Activated T-cell treated with anti-CD3 and anti-CD28 coated beads for 24 hours (primary cell): ENCODE data around the gene OR2A5.
"Not testable (repeated sequence)": the region's sequence is repeated elsewhere in the genome, so short reads cannot be mapped to it uniquely, and the experiment has no call there.

ENCODE experiments used
- DNase-seq: peaks from one replicate; pipeline ENCODE4 v3.0.0-alpha.2; 2020; ENCODE audit warnings: low read depth

The OR2A5 gene

DNA sequence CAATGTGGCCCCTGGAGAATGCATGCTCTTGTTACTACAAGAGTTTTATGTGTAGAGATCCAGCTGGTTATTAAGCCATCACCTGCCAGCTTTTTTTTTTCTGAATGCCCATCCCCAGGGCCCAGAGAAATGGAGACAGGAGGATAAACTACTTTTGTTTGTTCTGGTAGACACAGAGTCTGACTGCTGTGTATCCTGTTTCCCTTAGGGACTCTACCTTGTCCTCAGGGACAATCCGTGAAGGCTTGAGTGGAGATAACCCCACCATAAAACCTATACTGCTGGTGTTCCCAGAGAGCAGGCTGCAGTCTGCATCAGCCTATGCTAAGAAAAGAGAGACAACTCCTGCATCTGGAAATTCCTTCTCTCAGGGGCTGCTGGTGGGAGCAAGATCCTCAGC is at the start of gene OR2A5:
OR2A5 (plus strand) TSS at position 301 of the 400 bp plus-strand sequence. CDS start 1,454 bp downstream, outside the sequence.
- no peak for DNase-seq

- DNase-seq, result no peak
These were observed 48.7 kb upstream of the OR2A5 start, which contains the start of gene OR6B1 for GRCh38 chr7:144000020-144000419. TSS of gene OR6B1 (plus strand) at chr7:144000320. CDS start at chr7:144003997, 3,677 bp downstream.

DNA sequence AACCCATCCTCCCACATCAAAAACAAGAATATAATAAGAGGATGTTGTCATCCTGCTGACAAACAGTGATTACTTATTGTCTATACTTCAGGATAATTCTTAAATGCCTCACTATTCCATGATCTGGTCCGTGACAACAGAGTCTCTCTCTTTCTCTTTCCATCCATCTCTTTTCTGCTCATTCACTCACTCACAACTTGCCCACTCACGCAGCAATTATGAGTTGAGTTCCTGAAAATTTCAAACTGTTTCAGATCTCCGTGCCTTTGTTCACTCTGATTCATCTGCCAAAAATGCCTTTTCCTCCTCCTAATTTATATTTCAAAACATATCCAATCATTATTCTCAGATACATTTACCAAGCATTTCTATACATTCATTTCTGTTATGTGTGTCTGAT is 47.2 kb upstream of the OR2A5 start:
- no peak for DNase-seq

DNA sequence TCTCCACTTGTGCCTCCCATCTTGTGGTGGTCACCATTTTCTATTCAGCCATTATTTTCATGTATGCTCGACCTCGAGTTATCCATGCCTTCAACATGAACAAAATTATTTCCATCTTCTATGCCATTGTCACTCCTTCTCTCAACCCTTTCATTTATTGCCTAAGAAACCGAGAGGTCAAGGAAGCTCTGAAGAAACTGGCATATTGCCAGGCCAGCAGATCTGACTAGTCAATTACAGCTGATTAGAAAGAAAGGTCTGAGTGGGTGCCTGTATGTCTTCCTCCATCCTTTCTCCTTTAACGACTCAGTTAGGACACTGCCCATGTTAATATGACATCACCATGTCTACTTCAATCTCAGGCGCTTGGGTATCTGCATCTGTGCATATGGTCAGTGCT is 44.0 kb upstream of the OR2A5 start:
- DNase-seq, result no peak

DNA sequence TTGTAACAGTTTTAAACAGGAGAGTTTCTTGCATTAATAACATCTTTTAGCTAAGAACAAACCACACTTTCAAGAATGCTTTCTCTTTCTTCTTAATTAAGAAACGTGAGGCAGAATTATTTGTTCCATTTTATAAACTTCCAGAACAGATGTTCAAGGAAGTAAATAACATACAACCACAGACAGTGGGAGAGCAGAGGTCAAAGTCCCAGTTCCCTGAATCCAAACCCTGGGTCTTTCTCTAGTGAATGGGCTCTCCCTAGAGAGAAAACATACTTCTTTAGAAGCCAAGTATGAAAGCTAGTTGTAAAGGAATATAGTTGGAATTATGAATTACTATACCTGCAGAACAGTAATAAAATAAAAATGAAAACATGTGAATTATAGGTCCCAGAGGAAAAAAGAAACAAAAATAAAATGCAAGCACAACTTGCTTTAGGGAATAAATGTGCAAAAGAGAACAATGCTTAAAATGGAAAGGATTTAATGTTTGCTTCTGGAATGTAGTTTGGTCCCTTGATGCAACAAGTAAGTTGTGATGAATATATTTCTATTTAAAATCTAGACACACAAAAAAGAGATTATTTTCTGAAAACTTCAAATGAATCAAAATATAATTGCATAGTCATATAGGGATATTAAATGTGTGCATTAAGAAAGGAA is 42.6 kb upstream of the OR2A5 start:
- DNase-seq, result no peak

DNA sequence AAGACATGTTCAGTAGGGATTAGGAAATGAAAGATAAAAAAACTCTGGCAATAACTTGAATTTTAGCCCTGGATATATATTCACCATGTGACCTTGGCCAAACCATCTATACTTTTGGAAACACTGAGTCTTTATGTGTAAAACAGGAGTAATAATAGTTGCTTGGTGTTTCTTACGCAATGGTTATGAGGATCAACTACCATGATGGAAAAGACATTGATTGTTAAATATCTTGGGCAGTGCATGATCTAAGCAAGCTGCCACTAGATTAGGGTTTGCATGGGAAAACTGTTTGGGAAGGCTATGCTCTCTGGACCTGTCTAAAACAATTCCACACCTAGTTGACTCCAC is 42.1 kb upstream of the OR2A5 start:
- DNase-seq, result no peak

DNA sequence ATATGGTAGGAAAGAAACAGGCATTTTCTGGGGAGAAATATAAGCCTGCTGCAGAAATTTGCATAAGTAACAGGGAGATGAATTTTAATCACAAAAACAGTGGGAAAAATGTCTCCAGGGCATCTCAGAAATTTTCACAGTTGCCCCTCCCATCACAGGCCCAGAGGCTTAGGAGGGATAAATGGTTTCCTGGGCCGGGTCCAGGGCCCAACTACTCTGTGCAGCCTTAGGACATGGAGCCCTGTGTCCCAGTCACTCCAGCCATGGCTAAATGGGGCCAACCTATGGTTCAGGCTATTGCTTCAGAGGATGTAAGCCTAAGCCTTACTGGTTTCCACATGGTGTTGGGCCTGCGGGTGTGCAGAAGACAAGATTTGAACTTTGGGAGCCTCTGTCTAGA is 39.4 kb upstream of the OR2A5 start:
- DNase-seq, result no peak

DNA sequence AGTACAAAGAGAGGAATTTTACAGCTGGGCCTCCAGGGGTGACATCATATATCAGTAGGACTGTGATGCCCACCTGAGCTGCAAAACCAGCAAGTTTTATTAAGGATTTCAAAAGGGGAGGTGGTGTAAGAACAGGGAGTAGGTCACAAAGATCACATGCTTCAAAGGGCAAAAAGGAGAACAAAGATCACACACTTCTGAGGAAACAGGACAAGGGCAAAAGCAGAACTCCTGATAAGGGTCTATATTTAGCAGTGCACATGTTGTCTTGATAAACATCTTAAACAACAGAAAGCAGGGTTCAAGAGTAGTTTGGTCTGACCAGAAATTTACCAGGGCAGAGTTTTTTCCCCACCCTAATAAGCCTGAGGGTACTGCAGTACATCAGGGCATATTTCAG is 38.7 kb upstream of the OR2A5 start:
- DNase-seq, result not testable (repeated sequence)

DNA sequence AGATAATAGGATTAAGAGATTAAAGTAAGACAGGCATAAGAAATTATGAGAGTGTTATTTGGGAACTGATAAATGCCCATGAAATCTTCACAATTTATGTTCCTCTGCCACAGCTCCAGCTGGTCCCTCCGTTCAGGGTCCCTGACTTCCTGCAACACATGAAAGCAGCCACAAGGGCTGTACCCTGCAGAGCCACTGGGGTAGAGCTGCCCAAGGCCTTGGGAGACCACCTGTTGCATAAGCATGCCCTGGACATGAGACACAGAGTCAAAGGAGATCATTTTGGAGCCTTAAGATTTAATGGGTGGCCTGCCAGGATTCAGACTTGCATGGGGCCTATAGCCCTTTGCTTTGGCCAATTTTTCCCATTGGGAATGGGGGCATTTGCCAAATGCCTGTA is 37.9 kb upstream of the OR2A5 start:
- DNase-seq, result not testable (repeated sequence)

DNA sequence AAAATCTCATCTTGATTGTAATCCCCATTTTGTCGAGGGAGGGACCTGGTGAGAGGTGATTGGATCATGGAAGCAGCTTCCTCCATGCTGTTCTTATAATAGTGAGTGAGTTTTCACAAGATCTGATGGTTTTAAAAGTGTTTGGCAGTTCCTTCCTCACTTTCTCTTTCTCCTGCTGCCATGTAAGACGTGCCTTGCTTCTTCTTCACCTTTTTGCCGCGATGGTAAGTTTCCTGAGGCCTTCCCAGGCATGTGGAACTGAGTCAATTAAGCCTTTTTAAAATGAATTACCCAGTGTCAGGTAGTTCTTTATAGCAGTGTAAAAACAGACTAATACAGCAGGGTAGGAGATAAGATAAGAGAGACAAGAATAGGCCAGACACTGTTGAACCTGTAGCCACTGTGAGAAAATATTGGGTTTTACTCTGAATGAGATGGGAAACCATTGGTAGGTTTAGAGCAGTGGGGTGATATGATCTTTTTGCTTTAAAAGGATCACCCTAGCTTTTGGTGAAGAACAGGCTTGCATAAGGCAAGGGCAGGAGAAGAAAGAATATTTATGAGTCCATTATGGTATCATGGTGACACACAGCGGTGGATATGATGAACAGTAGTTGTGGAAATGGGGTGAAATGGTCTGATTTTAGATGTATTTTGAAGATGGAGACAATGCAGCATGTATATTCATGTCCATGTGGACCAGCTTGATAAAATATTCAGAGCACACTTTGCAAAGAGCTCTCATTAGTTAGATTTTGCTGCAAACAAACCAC is 37.1 kb upstream of the OR2A5 start:
- DNase-seq, result no peak

DNA sequence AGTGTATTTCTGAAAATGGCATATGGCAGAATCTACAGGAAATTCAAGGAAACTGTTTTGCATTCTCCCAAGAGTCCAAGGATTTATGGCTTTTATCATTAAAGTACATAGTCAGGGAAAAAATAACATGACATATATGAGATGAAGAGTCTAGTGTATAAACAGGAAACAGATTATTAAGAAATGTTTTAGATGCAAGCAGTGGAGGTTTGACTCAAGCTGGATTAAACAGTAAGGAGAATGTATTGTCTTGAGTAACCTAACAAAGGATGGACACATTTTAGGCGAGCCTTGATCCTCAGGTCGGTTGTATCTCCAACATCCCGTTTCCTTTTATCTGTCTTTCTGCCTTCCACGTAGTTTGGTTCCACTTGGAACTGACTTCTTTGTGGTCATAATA is 30.7 kb upstream of the OR2A5 start:
- no peak for DNase-seq

GRCh38 chr7:144019457-144019856 is 29.3 kb upstream of the OR2A5 start:
- DNase-seq, result no peak

DNA sequence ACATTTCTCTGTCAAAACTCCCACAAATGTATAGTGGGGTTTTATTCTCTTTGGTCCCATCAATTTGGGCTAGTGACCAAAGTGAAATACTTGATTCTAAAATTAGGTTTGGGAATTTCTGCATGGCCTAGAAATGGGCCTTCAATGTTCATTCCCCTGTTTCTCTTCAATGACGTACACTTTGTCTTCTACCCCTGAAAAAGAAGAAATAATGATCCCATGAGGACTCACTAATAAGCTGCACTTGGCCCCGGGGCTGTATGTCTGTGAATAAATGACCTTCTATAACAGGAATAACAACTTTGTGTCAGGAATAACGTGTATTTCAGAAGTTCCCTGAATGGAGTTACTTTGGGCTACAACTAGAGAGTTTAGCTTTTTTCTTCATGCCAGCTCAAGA is 28.4 kb upstream of the OR2A5 start:
- DNase-seq, result no peak

DNA sequence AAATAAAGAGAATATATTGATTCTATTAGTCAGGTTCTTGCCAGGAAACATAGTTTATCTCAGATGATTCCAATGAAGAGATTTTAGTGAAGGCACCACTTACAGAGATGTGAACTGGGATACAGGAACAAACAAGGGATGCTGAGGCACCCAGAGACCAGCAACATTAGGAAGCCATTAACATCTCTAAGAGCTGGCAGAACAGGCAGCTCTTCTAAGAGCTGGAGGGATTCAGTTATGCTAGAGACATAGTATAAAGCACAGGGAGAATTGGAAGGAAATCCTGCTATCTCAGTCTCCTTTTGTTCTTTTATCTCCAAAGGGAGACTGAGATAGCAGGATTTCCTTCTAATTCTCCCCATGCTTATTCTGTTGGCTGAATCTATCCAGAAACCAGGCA is 26.6 kb upstream of the OR2A5 start:
- DNase-seq, result no peak

DNA sequence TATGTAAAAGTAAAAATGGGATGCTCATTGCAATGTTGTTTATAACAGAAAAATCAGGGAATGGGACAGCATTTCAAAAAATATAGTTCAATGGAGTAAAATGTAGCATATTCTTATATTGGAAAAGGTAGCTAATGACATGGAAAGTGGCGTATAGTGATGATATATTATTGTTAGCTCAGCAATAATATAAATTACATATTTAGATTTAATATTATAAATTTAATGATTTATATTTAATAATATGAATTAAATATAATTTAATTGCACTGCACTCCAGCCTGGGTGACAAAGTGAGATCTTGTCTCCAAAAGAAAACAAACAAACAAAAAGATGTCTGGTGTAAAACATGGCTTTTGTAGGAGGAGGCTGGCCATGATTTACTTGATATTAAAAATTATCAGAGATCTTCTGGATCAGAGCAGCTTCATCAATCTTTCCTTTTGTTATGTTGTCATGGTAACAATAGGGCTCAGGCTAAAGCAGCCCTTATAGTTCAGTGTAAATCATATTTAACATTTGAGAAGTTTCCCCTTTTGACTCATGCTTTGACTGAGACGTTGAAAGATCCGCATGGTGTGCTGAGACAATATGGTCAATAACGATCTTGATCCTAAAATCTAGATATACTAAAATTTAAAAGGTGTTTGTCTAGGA is 25.4 kb upstream of the OR2A5 start:
- DNase-seq, result no peak

GRCh38 chr7:144024213-144024612 is 24.5 kb upstream of the OR2A5 start:
- DNase-seq, result no peak

GRCh38 chr7:144026203-144026883 is 22.4 kb upstream of the OR2A5 start:
- no peak for DNase-seq

GRCh38 chr7:144027070-144027469 is 21.7 kb upstream of the OR2A5 start:
- no peak for DNase-seq

- DNase-seq, result no peak
These were observed 20.8 kb upstream of the OR2A5 start for GRCh38 chr7:144027974-144028373.

DNA sequence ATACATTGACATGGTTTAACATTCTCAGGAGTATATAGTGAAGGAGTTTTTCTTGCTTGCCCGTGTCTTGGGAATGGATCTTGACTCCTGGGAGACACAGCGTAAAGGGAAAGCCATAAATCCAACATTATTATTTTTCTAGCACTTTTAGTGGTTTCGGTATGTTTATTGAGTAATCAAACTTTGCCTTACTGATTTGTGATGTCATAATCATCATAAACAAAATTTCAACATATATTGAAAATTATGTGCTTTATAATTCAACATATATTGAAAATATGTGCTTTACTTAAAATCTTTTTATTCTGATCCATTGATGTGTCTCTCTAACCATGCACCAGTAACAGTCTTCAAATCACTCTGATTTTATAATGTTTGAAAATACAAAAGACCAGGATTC is 20.2 kb upstream of the OR2A5 start:
- no peak for DNase-seq

GRCh38 chr7:144032516-144032915 is 16.2 kb upstream of the OR2A5 start:
- no peak for DNase-seq

DNA sequence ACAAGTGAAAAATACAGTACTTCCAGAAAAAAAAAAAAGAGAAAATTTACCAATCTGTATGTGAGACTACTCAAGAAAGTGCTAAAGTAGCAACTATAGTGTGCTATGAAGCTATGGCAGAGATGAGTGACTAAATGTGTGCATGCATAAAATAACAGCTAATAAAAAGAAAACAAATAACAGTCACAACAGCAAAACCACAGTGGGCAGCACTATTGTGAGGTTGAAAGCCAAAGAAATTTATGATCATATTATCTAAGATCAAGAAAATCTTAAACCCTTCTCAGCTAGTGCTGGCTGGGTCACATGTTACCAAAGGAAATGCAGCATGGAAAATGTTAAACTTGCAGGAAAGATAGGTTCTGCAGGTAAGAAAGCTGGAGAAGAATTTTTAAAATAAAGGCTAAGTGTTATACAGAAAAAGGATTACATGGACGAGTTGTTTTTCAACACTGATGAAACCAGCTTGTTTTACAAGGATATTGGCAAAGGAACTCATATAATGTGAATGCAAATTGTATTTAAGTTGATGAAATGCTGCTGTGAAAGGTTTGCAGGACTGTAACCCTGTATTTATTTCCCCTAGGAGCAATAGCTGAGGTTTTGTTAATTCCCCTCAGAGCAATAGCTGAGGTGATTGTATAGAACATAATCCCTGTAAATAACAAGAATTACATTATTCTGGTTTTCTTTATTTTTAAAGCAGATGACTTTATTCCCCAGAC is 15.6 kb upstream of the OR2A5 start:
- no peak for DNase-seq
